HG02623 (cell line): ENCODE measurements around the gene TMPRSS3.

Source experiments
- ATAC-seq: cut with Tn5 transposase; IDR thresholded peaks from one replicate; pipeline ENCODE4 v1.9.1; 2021; ENCODE audit warnings: moderate library complexity; ENCODE audit not compliant: unreplicated experiment

TMPRSS3 gene

GRCh38 chr21:42374864-42375499 is 20.9 kb downstream of the TMPRSS3 start:
- no peak for ATAC-seq

- ATAC-seq, result no peak
Measured at GRCh38 chr21:42374457-42374856, 21.4 kb downstream of the TMPRSS3 start.

GRCh38 chr21:42373908-42374455 is 21.9 kb downstream of the TMPRSS3 start:
- ATAC-seq, result no peak

GRCh38 chr21:42373196-42373907 is 22.5 kb downstream of the TMPRSS3 start:
- ATAC-seq, result no peak

- no peak for ATAC-seq
Measured at GRCh38 chr21:42370894-42371654, 24.8 kb downstream of the TMPRSS3 start.

GRCh38 chr21:42369821-42370220 is 26.0 kb downstream of the TMPRSS3 start:
- no peak for ATAC-seq

- ATAC-seq, result no peak
Measured at GRCh38 chr21:42367367-42368165, 28.3 kb downstream of the TMPRSS3 start.

- no peak for ATAC-seq
Measured at GRCh38 chr21:42366292-42367010, 29.4 kb downstream of the TMPRSS3 start, which contains the start of gene TFF1. Gene TFF1 (minus strand): TSS chr21:42366535. CDS start chr21:42366495, 40 bp downstream.

GRCh38 chr21:42365770-42366169 is 30.1 kb downstream of the TMPRSS3 start:
- no peak for ATAC-seq

- ATAC-seq, result no peak
Measured at GRCh38 chr21:42364304-42364865, 31.5 kb downstream of the TMPRSS3 start.

- ATAC-seq, result no peak
Measured at GRCh38 chr21:42363312-42363711, 32.5 kb downstream of the TMPRSS3 start.

- ATAC-seq, result no peak
Measured at GRCh38 chr21:42362700-42363099, 33.2 kb downstream of the TMPRSS3 start.

GRCh38 chr21:42362198-42362597 is 33.7 kb downstream of the TMPRSS3 start:
- no peak for ATAC-seq

- no peak for ATAC-seq
Measured at GRCh38 chr21:42361286-42361685, 34.6 kb downstream of the TMPRSS3 start.

GRCh38 chr21:42360317-42360716 is 35.5 kb downstream of the TMPRSS3 start:
- ATAC-seq, result no peak

GRCh38 chr21:42358937-42359336 is 36.9 kb downstream of the TMPRSS3 start:
- no peak for ATAC-seq

- ATAC-seq, result no peak
Measured at GRCh38 chr21:42358261-42358660, 37.6 kb downstream of the TMPRSS3 start.

- ATAC-seq, result no peak
Measured at GRCh38 chr21:42357307-42357706, 38.5 kb downstream of the TMPRSS3 start.

GRCh38 chr21:42356650-42357049 is 39.2 kb downstream of the TMPRSS3 start:
- no peak for ATAC-seq

GRCh38 chr21:42356046-42356445 is 39.8 kb downstream of the TMPRSS3 start:
- ATAC-seq, result no peak
